HG03439 (cell line): ENCODE measurements around the gene MED27.
"Not testable (repeated sequence)": the region's sequence is repeated elsewhere in the genome, so short reads cannot be mapped to it uniquely, and the experiment has no call there.

Experiments
- ATAC-seq: cut with Tn5 transposase; IDR thresholded peaks from one replicate; pipeline ENCODE4 v1.9.1; 2021; ENCODE audit warnings: mild to moderate bottlenecking, moderate library complexity; ENCODE audit not compliant: unreplicated experiment

Gene MED27

GRCh38 chr9:131937451-131937850 lies 142.2 kb downstream of the MED27 start:
- ATAC-seq, result no peak

DNA sequence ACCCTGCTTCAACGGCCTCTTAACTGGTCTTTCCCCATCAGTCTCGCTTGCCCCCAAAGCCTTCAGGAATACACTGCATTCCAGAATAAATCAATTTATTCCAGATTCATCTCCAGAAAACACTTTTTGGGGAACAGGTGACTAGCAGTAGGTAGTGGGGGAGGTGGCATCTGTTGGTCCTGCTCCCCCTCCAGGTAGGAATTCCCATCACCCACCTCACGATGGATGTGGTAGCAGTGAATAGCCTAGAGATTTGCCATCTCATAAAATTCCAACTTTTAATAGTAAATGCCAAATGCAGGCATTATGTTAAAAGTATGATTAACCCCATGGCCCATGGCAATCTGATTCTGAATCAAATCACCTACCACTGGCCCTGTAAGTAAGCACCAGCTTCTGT lies 142.7 kb downstream of the MED27 start:
- no peak for ATAC-seq

DNA sequence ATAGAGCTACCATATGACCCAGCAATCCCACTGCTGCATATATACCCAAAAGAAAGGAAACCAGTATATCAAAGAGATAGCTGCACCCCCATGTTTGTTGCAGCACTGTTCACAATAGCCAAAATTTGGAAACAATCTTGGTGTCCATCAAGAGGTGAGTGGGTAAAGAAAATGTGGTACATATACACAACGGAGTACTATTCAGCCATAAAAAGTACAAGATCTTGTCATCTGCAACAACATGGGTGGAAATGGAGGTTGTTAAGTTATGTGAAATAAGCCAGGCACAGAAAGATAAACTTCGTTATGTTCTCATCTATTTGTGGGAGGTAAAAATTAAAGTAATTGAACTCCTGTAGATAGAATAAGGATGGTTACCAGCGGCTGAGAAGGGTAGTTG lies 145.0 kb downstream of the MED27 start:
- no peak for ATAC-seq

DNA sequence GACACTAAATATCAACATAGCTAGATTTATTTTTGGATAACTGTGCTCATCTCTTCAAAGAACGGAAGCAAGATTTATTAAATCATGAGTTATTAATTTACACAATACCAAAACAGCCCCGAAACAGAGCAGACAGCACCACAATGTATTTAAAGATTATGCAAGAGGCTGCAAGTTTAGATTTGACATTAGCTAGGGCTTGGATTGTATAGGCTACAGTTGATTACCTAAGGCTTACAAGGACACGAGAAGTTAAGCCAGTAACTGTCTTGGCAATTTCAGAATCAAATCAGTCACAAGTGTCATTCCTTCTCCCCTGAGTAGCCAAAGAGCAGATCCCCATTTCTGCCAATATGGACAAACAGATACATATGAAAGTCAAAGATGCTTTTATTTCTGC lies 152.6 kb downstream of the MED27 start:
- no peak for ATAC-seq

DNA sequence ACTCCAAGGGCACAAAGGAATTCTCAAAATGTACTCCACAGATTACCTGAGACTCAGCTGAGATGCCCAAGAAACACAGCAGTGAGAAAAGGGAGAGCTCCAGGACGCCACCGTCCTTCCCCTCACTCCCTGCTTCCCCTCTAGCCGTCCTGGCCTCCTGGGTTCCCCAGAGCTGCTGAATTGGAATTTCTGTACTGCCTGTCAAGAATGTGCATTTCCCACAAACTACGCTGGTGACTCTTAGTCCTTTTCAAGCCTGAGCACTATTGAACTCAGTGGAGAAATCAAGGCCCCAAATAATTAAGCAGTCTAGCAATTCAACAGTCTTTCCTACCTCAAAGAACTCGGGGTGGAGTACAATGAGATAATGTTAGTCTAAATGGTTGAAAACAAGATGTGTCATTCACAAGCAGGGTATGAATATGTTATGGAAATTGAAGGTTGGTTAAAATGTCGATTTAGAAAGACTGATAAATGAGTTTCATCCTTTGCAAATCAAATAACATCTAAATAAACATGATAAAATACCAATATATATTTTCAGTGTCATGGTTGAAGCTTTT lies 153.2 kb downstream of the MED27 start:
- no peak for ATAC-seq

DNA sequence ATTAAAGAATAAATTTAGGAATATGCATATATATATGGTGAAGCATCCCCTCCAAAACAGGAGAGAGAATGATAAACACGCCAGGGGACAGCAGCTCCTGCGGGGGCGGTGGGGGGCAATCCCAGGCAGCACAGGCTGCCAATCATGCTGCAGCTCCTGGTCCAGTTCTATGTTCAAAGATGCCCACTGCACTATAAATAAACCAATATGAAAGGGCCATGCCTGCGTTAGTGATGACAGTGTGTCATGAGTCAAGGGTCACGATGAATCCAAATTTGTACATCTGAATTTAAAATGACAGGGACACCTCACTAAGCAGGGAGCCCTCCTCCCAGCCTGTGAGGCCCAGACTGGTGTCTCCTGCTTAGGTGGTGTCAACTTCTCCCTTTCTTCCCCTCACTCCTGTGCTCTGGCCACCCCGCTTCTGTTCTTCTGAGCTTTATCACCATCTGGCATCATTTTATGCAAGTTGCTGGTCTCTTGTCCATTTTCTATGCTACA lies 153.9 kb downstream of the MED27 start:
- ATAC-seq, result no peak

DNA sequence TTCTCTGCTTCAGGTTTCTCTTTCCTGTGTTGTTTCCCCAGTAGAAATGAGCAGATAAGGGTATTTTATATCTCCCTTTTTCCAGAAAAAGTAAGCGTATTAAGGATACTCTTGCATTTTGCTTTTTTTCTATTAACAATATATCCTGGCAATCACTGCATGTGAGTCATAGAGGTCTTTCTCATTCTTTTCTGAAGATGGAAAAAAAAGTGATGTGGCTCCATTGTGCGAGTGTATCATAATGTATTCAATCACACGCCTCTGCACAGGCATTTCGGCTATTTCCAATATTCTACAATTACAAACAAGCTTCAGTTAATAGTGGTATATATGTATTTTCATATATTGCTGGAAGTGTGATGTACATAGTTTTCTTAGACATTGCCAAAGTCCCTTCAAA lies 155.9 kb downstream of the MED27 start:
- ATAC-seq, result no peak

DNA sequence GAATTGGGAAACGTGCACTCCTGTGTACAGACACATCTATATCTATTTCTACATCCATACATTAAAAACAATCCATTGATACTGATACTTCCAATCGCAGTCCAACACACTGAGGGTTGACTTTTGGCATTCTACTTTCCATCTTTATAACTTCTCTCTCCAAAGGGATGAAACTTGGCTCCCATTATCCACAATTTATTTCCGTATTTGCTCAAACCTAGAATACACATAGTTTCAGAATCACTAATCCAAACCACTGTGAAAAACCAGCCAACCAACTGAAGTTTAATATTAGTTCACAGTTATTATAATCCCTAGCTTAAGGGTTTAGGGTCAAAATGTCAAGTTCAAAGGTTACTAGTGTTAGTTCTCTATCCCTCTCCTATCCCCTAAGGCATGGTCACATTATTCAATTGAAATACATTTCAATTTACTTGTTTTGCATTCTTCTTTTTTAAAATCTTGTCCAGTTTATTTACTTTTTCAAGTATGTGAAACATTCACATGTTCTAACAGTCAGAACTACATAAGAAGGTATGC lies 156.5 kb downstream of the MED27 start:
- no peak for ATAC-seq

DNA sequence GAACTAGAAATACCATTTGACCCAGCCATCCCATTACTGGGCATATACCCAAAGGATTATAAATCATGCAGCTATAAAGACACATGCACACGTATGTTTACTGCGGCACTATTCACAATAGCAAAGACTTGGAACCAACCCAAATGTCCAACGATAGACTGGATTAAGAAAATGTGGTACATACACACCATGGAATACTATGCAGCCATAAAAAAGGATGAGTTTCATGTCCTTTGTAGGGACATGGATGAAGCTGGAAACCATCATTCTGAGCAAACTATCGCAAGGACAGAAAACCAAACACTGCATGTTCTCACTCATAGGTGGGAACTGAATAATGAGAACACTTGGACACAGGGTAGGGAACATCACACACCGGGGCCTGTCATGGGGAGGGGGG lies 158.0 kb downstream of the MED27 start:
- not testable (repeated sequence) for ATAC-seq

GRCh38 chr9:131919216-131919615 lies 160.5 kb downstream of the MED27 start:
- no peak for ATAC-seq

DNA sequence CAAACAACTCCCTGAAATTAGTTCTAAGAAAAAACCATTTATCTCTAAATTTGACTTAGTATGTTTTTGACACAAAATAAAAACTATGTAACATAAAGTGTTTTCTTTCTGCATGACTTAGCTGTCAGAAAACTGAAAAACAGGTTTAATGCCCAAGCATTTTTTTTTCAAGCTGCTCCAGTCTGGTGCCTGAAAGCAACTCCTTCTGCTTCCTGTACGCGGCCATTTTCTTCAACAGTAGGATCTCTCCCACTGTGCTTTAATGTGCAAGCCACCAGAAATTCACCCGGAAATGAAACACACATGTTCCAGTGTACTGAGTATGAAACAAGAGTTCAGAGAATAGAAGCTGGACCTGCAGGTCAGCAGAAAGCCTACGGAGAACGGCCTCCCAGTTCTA lies 161.2 kb downstream of the MED27 start:
- ATAC-seq, result no peak

GRCh38 chr9:131917009-131917408 lies 162.7 kb downstream of the MED27 start:
- no peak for ATAC-seq

DNA sequence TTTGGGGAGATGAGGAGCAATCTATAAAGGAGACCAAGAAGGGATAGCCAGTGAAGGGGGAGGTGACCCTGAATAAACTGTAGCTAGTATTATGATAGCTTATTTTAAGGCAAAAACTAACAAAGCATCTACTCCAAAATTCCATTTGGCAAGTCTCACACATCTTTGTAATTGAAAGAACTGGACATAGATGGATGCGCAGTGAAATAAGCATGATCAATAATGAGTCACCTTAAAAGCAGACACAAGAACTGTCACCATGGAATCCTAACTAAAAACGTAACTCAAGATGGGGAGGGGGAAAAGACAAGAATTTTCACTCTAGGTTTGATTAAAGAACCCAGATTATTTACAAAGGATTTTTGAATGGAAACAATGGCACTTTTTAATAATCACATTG lies 164.5 kb downstream of the MED27 start:
- no peak for ATAC-seq

GRCh38 chr9:131912671-131913070 lies 167.0 kb downstream of the MED27 start:
- no peak for ATAC-seq

DNA sequence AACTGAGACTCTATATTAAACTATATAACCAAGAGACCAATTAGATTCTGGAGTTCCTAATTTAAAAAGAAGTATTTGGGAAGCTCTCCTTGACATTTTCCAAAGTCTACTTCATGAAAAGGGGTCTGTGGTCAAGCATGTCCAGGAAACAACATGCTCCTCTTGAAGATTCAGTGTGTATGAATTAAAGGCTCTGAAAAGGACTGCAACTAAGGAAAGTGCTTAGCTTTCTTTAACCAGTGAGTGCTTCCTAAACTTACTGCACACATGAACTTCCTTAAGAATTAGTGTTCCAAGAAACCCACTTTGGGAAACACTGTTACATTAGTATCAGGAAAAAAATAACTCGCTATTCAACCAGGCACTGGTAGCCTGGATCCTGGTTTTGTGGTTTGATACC lies 167.6 kb downstream of the MED27 start:
- no peak for ATAC-seq

DNA sequence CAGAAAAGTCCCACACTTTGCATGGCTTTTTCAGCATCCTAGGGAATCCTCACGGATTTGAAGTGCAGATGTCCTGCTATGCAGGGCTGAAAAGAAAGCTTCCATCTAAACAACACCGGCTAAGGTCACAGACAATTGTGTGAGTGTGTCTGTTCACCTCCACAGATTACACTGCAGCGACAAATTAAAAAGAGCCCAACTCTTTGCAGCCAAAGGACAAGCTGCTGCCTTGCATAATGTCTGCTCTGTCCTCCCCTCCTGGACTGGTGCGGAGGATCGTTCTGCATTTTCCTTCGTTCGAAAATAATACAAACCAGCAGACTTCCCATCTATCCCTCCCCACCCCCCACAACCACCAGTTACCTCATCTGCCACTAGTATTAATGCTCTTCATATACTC lies 169.1 kb downstream of the MED27 start:
- ATAC-seq, result no peak

GRCh38 chr9:131905144-131905543 lies 174.5 kb downstream of the MED27 start:
- no peak for ATAC-seq

DNA sequence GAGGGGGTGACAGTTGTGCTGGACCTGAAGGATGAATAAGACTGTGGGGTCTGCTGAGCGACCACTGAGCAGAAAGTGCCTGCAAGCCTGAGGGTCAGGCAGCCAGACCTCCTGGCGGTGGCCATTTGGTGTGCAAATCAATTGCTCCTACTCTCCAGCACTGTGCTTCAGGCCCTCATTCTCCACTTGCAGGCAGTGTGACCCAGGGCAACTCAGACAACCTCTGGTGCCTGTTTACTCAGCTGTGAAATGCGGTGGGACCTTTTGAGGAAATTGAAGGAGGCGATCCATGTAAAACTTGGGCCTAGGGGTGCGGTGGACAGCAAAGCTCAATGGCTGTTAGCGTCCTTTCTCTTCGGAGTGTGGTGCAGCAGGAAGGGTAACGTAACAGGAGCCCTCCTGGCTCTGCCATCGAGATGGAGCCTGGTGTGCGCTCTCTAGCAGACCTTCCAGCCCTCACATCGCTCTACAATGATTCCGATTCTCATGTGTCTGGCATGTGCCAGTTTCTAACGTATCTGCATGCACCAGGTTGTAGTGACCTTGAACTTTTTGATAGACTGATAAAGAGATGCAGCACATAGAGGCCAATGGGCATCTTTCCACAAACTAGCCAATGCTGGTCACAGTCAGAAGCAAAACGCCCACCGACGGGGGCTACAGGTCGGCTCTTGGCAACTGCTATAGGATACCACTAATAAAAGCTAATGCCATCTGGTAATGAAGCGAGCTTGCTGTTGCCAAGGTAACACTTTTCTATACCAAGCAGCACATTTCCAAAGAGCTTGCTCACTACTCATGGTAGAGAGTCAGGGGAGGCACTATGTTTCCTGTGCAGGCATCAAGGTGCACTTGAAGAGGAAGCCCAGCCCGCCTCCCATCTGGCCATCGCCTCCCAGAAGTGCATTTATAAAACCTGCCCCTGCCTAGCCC lies 180.1 kb downstream of the MED27 start:
- ATAC-seq, result no peak

GRCh38 chr9:131892902-131893500 lies 186.7 kb downstream of the MED27 start:
- ATAC-seq, result no peak

- no peak for ATAC-seq
Measured at GRCh38 chr9:131892162-131892707, 187.4 kb downstream of the MED27 start.

DNA sequence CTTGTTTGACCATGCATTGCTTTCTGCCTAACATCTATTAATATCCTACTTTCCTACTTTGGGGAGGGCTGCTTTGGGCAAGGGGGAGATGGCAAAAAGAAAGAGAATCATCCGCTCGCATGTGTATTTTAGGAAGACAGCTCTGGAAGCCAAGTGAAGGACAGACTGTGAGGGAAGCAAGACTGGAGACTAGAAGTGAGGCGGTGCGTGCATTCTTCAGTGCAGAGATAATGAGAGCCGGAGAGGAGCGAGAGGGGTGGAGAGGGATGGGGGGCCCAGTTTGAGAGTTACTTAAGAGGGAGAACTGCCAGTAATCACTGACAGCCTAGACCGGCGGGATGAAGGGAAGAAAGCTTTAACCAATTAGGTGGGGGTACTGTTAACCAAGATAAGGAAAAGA lies 188.1 kb downstream of the MED27 start:
- ATAC-seq, result no peak
